GM12878 (cell line): Measurements from ENCODE around the gene ABCC5. TPM values are rescaled to one million over a fixed set of nuclear protein-coding genes. Genes with fewer than 3 reads are reported as not detected.

Experiments
- ATAC-seq: fragments of 200-7000 bp; cut with Tn5 transposase; 3 replicates; pipeline ENCODE4 v1.9.1; 2020; ENCODE audit warnings: mild to moderate bottlenecking, moderate library complexity
- BruUV-seq: library from RNA; stranded (reverse); fragments of 400-500 nt; replicated peaks from 2 replicates; lab custom pipeline; 2021; lab: Mats Ljungman, UMichigan
- CTCF ChIA-PET: fragments of 300-600 bp; sonication (Branson Sonifier 250); formaldehyde crosslinking; extraction: SDS; loops from one replicate; lab custom pipeline; 2021; ENCODE audit warnings: inconsistent platforms; lab: Yijun Ruan, JAX
- POLR2A ChIA-PET: fragments of 350-600 bp; formaldehyde crosslinking; extraction: SDS; loops from one replicate; lab custom pipeline; 2021; ENCODE audit warnings: inconsistent platforms; lab: Charles Lee
- RAD21 ChIA-PET: fragments of 300-600 bp; sonication (Branson Sonifier 250); formaldehyde crosslinking; loops from one replicate; lab custom pipeline; 2023; ENCODE audit warnings: antibody characterized with exemption; ENCODE audit not compliant: unreplicated experiment; lab: Charles Lee
- SMC1A ChIA-PET: fragments of 300-600 bp; sonication (Branson Sonifier 250); formaldehyde crosslinking; loops from one replicate; lab custom pipeline; 2023; ENCODE audit not compliant: unreplicated experiment, uncharacterized antibody; lab: Charles Lee
- DNase-seq: peaks from one replicate; pipeline ENCODE4 v3.0.0-alpha.2; 2011; ENCODE audit warnings: low read depth, low spot score
- FAIRE-seq: peaks from 3 replicates; lab custom pipeline; 2011; peaks lifted over from hg19 to GRCh38; lab: Jason Lieb, UNC
- H2AFZ ChIP-seq: 2 replicates; pipeline ENCODE4 v1.6.0; 2011; ENCODE audit warnings: low read depth, low read length, control low read depth; ENCODE audit not compliant: control insufficient read depth
- H3K27ac ChIP-seq: 2 replicates; pipeline ENCODE4 v1.5.1; 2011; ENCODE audit warnings: control low read depth; ENCODE audit not compliant: control insufficient read depth, insufficient read depth
- H3K27me3 ChIP-seq, 2 experiments: replicated peaks in 1 of 2; 2 replicates each; pipeline versions ENCODE4 v1.6.0 to v1.6.1; 2011; ENCODE audit warnings: low read length in 1 of 2; ENCODE audit not compliant: control insufficient read depth in 2 of 2, insufficient read depth in 2 of 2
- H3K36me3 ChIP-seq, 2 experiments: 2 replicates each; pipeline ENCODE4 v1.5.1; 2011; ENCODE audit warnings: low read length in 1 of 2; ENCODE audit not compliant: control insufficient read depth in 2 of 2, insufficient read depth in 2 of 2
- H3K4me1 ChIP-seq: 2 replicates; pipeline ENCODE4 v1.6.1; 2011; ENCODE audit warnings: mild to moderate bottlenecking, low read length, moderate library complexity, mixed read lengths; ENCODE audit not compliant: control insufficient read depth, insufficient read depth
- H3K4me2 ChIP-seq: 2 replicates; pipeline ENCODE4 v1.6.0; 2011; ENCODE audit warnings: control low read depth; ENCODE audit not compliant: control insufficient read depth, insufficient read depth
- H3K4me3 ChIP-seq: fragments of 200-600 bp; sonication (generic); 2 replicates; pipeline ENCODE4 v1.5.1; 2016
- H3K79me2 ChIP-seq: 2 replicates; pipeline ENCODE4 v1.6.0; 2011; ENCODE audit warnings: low read length; ENCODE audit not compliant: control insufficient read depth, insufficient read depth
- H3K9ac ChIP-seq: 2 replicates; pipeline ENCODE4 v1.8.0; 2011; ENCODE audit warnings: low read length, control low read depth, mixed read lengths; ENCODE audit not compliant: control insufficient read depth, insufficient read depth
- H3K9me3 ChIP-seq: replicated peaks from 3 replicates; pipeline ENCODE4 v1.5.1; 2011; ENCODE audit warnings: mild to moderate bottlenecking, low read length; ENCODE audit not compliant: control insufficient read depth, insufficient read depth
- H4K20me1 ChIP-seq: 2 replicates; pipeline ENCODE4 v1.6.0; 2011; ENCODE audit not compliant: control insufficient read depth, insufficient read depth
- BMI1 ChIP-seq: fragments of 450-650 bp; IDR thresholded peaks from 2 replicates; pipeline ENCODE4 v1.6.1; 2016; ENCODE audit warnings: mild to moderate bottlenecking, moderate library complexity, borderline replicate concordance
- HDAC6 ChIP-seq: fragments of 200-600 bp; sonication (generic); IDR thresholded peaks from one replicate; pipeline ENCODE4 v1.8.0; 2017; ENCODE audit warnings: antibody characterized with exemption; ENCODE audit not compliant: unreplicated experiment
- KDM1A ChIP-seq: fragments of 200-600 bp; sonication (generic); IDR thresholded peaks from 2 replicates; pipeline ENCODE4 v1.6.1; 2016; ENCODE audit warnings: borderline replicate concordance
- MEF2A ChIP-seq: IDR thresholded peaks from 2 replicates; pipeline ENCODE4 v1.6.1; 2011; ENCODE audit warnings: low read depth, mild to moderate bottlenecking, low read length, moderate library complexity; ENCODE audit not compliant: insufficient read depth
- MYB ChIP-seq: fragments of 150-350 bp; IDR thresholded peaks from 2 replicates; pipeline ENCODE4 v1.6.1; 2014; ENCODE audit warnings: mild to moderate bottlenecking, low read depth, low read length, borderline replicate concordance
- NFYB ChIP-seq: IDR thresholded peaks from 2 replicates; pipeline ENCODE4 v1.6.1; 2011; ENCODE audit warnings: low read depth, mild to moderate bottlenecking, low read length, improper control_type of control experiment, moderate library complexity; ENCODE audit not compliant: insufficient read depth
- NR2C2 ChIP-seq: IDR thresholded peaks from 2 replicates; pipeline ENCODE4 v1.6.1; 2011; ENCODE audit warnings: borderline replicate concordance, low read depth; ENCODE audit not compliant: control insufficient read depth, insufficient read length
- RB1 ChIP-seq: fragments of 450-650 bp; formaldehyde crosslinking; IDR thresholded peaks from 2 replicates; pipeline ENCODE4 v1.6.1; 2017; ENCODE audit warnings: mild to moderate bottlenecking, borderline replicate concordance
- SIN3A ChIP-seq: IDR thresholded peaks from 2 replicates; pipeline ENCODE4 v1.6.1; 2012; ENCODE audit warnings: low read depth, low read length, improper control_type of control experiment
- SREBF1 ChIP-seq: IDR thresholded peaks from 2 replicates; pipeline ENCODE4 v1.6.1; 2012; ENCODE audit warnings: mild to moderate bottlenecking, low read length
- STAT3 ChIP-seq: IDR thresholded peaks from 2 replicates; pipeline ENCODE4 v1.6.1; 2011; ENCODE audit warnings: low read depth, low read length, improper control_type of control experiment
- ZNF207 ChIP-seq: fragments of 450-650 bp; IDR thresholded peaks from 2 replicates; pipeline ENCODE4 v1.6.1; 2014; ENCODE audit warnings: antibody characterized with exemption, mild to moderate bottlenecking, borderline replicate concordance
- ZNF274 ChIP-seq: IDR thresholded peaks from one replicate; pipeline ENCODE4 v1.8.0; 2011; ENCODE audit not compliant: insufficient read length, insufficient read depth
- ZZZ3 ChIP-seq: IDR thresholded peaks from 2 replicates; pipeline ENCODE4 v1.6.1; 2011; ENCODE audit warnings: low read depth; ENCODE audit not compliant: control insufficient read depth, insufficient read length
- WGBS: methylation state at CpG from one replicate; pipeline ENCODE4 v1.1.6; 2016; ENCODE audit warnings: low lambda C conversion rate; ENCODE audit not compliant: insufficient replicate concordance, insufficient coverage; ENCODE audit errors: missing lambda C conversion rate; 5-methylcytosine and 5-hydroxymethylcytosine counted together
- in situ Hi-C: fragments of 300-500 bp; cut with MboI; formaldehyde crosslinking; loops from 9 replicates; pipeline ENCODE4 v1.14.3; 2018; ENCODE audit warnings: mixed read lengths
- intact Hi-C: fragments of 100-400 bp; cut with micrococcal nuclease; formaldehyde crosslinking; loops from one replicate; pipeline ENCODE4 v1.14.2; 2022; ENCODE audit not compliant: unreplicated experiment
- polyA plus RNA-seq, 11 experiments: library from polyadenylated mRNA; depleted of rRNA in 4 of 11; unstranded in 6 of 11; stranded (reverse) in 5 of 11; fragments of >200 nt; fragmentation: Nextera tagmentation in 4 of 11; fragmentation: Illumina TruSeq in 1 of 11; extraction: Ambion mirVana in 4 of 11; extraction: Trizol in 1 of 11; gene quantifications; 1 replicate in 1 of 11; 2 replicates in 10 of 11; pipeline versions ENCODE4 v1.2.1 to v1.2.3, GENCODE V29; 2011 to 2016; ENCODE audit warnings: inconsistent platforms in 2 of 11, missing spikeins in 2 of 11, low read depth in 1 of 11
- total RNA-seq, 4 experiments: library from RNA; depleted of rRNA in 3 of 4; stranded (reverse); fragments of >200 nt in 3 of 4; fragmentation: Illumina TruSeq in 1 of 4; extraction: Trizol in 1 of 4; gene quantifications; 2 replicates each; pipeline versions ENCODE4 v1.2.1 to v1.2.3, GENCODE V29; 2013 to 2021
- TF ChIP-seq, protein P1 (sequence below): IDR thresholded peaks from 2 replicates; pipeline ENCODE4 v1.6.1; 2011; ENCODE audit warnings: low read depth, low read length, improper control_type of control experiment, borderline replicate concordance
- TF ChIP-seq, protein P2 (sequence below): IDR thresholded peaks from 2 replicates; pipeline ENCODE4 v1.6.1; 2011; ENCODE audit warnings: borderline replicate concordance, low read depth, mild to moderate bottlenecking, moderate library complexity, mixed read lengths, low read length; ENCODE audit not compliant: insufficient read depth; ENCODE audit errors: extremely low read length
- TF ChIP-seq, protein P3 (sequence below): IDR thresholded peaks from 2 replicates; pipeline ENCODE4 v1.6.1; 2011; ENCODE audit warnings: borderline replicate concordance, low read depth, mild to moderate bottlenecking, moderate library complexity, low read length; ENCODE audit not compliant: insufficient read depth, poor library complexity, severe bottlenecking

The ABCC5 gene
- total and polyA plus RNA-seq, 10 of the 15 experiments (the other 5 are each of a cell fraction or from before 2014, with no cell fraction given), result 6.0 to 17.8 (median 9.7) TPM

DNA sequence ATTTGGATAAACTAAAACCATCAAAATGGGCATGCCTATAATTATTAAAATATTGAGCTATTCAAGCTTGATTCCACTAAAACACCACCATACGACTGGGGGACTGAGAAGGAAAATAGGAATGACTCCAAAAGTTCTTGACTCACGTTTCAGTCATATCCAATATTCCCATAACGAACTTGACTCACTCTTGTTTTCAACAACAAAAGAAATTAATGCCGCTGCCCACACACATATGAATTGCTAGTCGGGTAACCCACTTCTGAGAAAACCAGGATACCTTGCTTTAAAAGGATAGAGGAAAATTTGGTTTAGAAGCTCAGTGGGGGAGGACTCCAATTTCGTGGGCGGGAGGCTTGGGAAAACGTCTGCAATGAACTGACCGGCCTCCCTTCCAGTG, 40.3 kb upstream of the ABCC5 start (continued):
- TF ChIP-seq MYB (no peak), KDM1A (no peak)

DNA sequence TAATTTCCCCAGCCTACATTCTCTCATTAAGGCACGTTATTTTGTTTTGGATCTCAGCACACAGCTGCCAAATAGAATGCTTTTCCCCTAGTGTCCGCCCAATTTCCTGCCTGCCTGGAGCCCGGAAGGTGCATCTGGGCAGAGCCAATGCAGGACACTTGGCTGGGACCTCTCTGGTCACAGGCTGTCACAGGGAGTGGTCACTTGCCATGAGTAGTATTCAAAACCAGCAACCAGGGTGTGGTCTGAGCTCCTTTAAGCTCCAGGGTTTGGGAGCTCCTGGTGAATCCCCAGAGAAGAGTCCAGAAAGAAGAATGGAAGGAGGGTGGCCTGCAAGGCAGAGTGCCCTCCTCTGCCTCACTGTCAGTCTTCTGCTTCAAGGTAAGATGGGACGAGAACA, 35.1 kb upstream of the ABCC5 start, which contains the start of gene HTR3C:
TSS of gene HTR3C (plus strand) at position 281 of the 400 bp plus-strand sequence. CDS start at position 315, 34 bp downstream.
- Histone ChIP-seq H2AFZ (no peak within 1 kb of the TSS), H3K27me3 (no peaks in the 10 kb centered on the region; a peak in 1 of 4 replicates), H3K9ac (no peak within 1 kb of the TSS), H3K4me1 (no peaks in the 10 kb centered on the region)
- RAD21 ChIA-PET, result no interaction called here
- ATAC-seq, result no peak
- WGBS, result 41% methylated on average over 4 of the region's 4 CpGs
- no peak for DNase-seq
- no peak for TF ChIP-seq RB1
- no peak for TF ChIP-seq ZNF274
- TF ChIP-seq KDM1A, result no peak
- TF ChIP-seq ZNF207, result no peak
- TF ChIP-seq NFYB, result no peak
- no peak for TF ChIP-seq NR2C2
- no peak for TF ChIP-seq ZZZ3
- TF ChIP-seq SIN3A, result no peak
- TF ChIP-seq BMI1, result no peak
- TF ChIP-seq, protein P1, sequence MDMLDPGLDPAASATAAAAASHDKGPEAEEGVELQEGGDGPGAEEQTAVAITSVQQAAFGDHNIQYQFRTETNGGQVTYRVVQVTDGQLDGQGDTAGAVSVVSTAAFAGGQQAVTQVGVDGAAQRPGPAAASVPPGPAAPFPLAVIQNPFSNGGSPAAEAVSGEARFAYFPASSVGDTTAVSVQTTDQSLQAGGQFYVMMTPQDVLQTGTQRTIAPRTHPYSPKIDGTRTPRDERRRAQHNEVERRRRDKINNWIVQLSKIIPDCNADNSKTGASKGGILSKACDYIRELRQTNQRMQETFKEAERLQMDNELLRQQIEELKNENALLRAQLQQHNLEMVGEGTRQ, result no peak
- no peak for TF ChIP-seq SREBF1
- TF ChIP-seq STAT3, result no peak
- TF ChIP-seq MEF2A, result no peak
- TF ChIP-seq, protein P2, sequence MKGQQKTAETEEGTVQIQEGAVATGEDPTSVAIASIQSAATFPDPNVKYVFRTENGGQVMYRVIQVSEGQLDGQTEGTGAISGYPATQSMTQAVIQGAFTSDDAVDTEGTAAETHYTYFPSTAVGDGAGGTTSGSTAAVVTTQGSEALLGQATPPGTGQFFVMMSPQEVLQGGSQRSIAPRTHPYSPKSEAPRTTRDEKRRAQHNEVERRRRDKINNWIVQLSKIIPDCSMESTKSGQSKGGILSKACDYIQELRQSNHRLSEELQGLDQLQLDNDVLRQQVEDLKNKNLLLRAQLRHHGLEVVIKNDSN, result no peak
- no peak for TF ChIP-seq HDAC6
- TF ChIP-seq, protein P3, sequence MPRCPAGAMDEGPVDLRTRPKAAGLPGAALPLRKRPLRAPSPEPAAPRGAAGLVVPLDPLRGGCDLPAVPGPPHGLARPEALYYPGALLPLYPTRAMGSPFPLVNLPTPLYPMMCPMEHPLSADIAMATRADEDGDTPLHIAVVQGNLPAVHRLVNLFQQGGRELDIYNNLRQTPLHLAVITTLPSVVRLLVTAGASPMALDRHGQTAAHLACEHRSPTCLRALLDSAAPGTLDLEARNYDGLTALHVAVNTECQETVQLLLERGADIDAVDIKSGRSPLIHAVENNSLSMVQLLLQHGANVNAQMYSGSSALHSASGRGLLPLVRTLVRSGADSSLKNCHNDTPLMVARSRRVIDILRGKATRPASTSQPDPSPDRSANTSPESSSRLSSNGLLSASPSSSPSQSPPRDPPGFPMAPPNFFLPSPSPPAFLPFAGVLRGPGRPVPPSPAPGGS, result no peak
- TF ChIP-seq, all 136 proteins: peak for 0
- no peaks in the 10 kb centered on the region for H3K9me3 ChIP-seq
- no TSS peak for BruUV-seq
- SMC1A ChIA-PET, result no interaction called here
- no peaks in the 10 kb centered on the region for H3K79me2 ChIP-seq
- no peaks in the 10 kb centered on the region for H3K36me3 ChIP-seq
- FAIRE-seq, result no peak
- no peak within 1 kb of the TSS for H3K27ac ChIP-seq
- H3K4me3 ChIP-seq, result no peak within 1 kb of the TSS
- H4K20me1 ChIP-seq, result no peaks in the 10 kb centered on the region
- in situ Hi-C loops, result no loop called here
- intact Hi-C loops, result no loop called here
- CTCF ChIA-PET, result interaction anchor here (0.6 to 0.9 kb wide), 2 partner anchors 33 to 184 kb away, joined by 3 to 4 read pairs; no protein-coding TSS in a partner anchor
- POLR2A ChIA-PET, result no interaction called here
- no peak within 1 kb of the TSS for H3K4me2 ChIP-seq
